ENCODE measurements around the gene FAM229A. TPM values are rescaled to one million over a fixed set of nuclear protein-coding genes. Genes with fewer than 3 reads are reported as not detected.

FAM229A gene
- total and polyA plus RNA-seq, 9 of the 15 experiments (the other 6 are each of a cell fraction or from before 2014, with no cell fraction given): 0.04 to 21.6 (median 7.4) TPM

GRCh38 chr1:32351399-32352238, 10.7 kb downstream of the FAM229A start (continued):
- TF ChIP-seq ETS2 (tag; IDR thresholded peaks at IDR 0.05; ENCODE audit: borderline replicate concordance, poor library complexity, severe bottlenecking): no peak
- TF ChIP-seq SRSF9 (IDR thresholded peaks at IDR 0.05; ENCODE audit: borderline replicate concordance, low read depth, low read length): no peak
- TF ChIP-seq, protein P1, sequence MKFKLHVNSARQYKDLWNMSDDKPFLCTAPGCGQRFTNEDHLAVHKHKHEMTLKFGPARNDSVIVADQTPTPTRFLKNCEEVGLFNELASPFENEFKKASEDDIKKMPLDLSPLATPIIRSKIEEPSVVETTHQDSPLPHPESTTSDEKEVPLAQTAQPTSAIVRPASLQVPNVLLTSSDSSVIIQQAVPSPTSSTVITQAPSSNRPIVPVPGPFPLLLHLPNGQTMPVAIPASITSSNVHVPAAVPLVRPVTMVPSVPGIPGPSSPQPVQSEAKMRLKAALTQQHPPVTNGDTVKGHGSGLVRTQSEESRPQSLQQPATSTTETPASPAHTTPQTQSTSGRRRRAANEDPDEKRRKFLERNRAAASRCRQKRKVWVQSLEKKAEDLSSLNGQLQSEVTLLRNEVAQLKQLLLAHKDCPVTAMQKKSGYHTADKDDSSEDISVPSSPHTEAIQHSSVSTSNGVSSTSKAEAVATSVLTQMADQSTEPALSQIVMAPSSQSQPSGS (CRISPR knock-in tag; IDR thresholded peaks at IDR 0.05): 0 out of 2 replicates have a peak, but pooled peaks have one; percentile 27
- TF ChIP-seq ZNF311 (CRISPR knock-in tag; IDR thresholded peaks at IDR 0.05): no peak
- no peak for TF ChIP-seq MYBL2 (IDR thresholded peaks at IDR 0.05; ENCODE audit: low read depth)
- TF ChIP-seq MYBL2 (CRISPR knock-in tag; IDR thresholded peaks at IDR 0.05; ENCODE audit: borderline replicate concordance): no peak
- no peak for TF ChIP-seq ZNF398 (CRISPR knock-in tag; IDR thresholded peaks at IDR 0.05)
- no peak; a peak in 1 of 4 replicates for TF ChIP-seq CSDE1 (IDR thresholded peaks at IDR 0.05)
- TF ChIP-seq ZMIZ1 (IDR thresholded peaks at IDR 0.05; ENCODE audit: low read depth in 2 of 2, low read length in 2 of 2): no peak
- TF ChIP-seq SIRT6 (IDR thresholded peaks at IDR 0.05; ENCODE audit: low read depth, low read length): no peak
- no peak; the same call in 1 of the 2 replicates for TF ChIP-seq BRD4 (IDR thresholded peaks at IDR 0.05)
- TF ChIP-seq, protein P2, sequence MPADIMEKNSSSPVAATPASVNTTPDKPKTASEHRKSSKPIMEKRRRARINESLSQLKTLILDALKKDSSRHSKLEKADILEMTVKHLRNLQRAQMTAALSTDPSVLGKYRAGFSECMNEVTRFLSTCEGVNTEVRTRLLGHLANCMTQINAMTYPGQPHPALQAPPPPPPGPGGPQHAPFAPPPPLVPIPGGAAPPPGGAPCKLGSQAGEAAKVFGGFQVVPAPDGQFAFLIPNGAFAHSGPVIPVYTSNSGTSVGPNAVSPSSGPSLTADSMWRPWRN (IDR thresholded peaks at IDR 0.05; ENCODE audit: low read depth): no peak
- no peak for TF ChIP-seq GABPB2 (CRISPR knock-in tag; conservative IDR thresholded peaks at IDR 0.05)
- TF ChIP-seq HMG20B (CRISPR knock-in tag; IDR thresholded peaks at IDR 0.05): no peak
- no peak for TF ChIP-seq ZNF766 (CRISPR knock-in tag; conservative IDR thresholded peaks at IDR 0.05)
- no peak; a peak in 3 of 4 replicates for TF ChIP-seq MNT (conservative IDR thresholded peaks at IDR 0.05)
- no peak for TF ChIP-seq GTF2E2 (tag; IDR thresholded peaks at IDR 0.05)
- TF ChIP-seq MAFG (tag; conservative IDR thresholded peaks at IDR 0.05): no peak

Measured in K562 (cell line).